Measurements from ENCODE around the gene PLXDC2. TPM values are rescaled to one million over a fixed set of nuclear protein-coding genes. Genes with fewer than 3 reads are reported as not detected.
A peak's percentile ranks its signal among the peaks of the same experiment; 100 is the strongest.

The PLXDC2 gene
- total RNA-seq, 1 experiment from 2014 or later, result 38.7 TPM

GRCh38 chr10:19944911-19945663 is 128.9 kb downstream of the PLXDC2 start:
- no peak overlapping the region for H3K4ac ChIP-seq (ENCODE audit: low read depth, low read length)
- H4K8ac ChIP-seq (replicated peaks; ENCODE audit: insufficient read length, low read depth, low read length), result no peak overlapping the region
- H2AFZ ChIP-seq (ENCODE audit: low read length), result no peak overlapping the region
- no peaks in the 10 kb centered on the region for H3K79me1 ChIP-seq (ENCODE audit: insufficient read depth, low read depth, low read length, poor library complexity, severe bottlenecking)
- Mint-ChIP-seq H3K4me3 (no peak overlapping the region), H3K36me3 (ENCODE audit: insufficient read depth in 1 of 3, low read depth in 3 of 3) (peaks cover 20 to 23% (median 22%) of the 10 kb centered on the region in 3 experiments), H3K27ac (no peak overlapping the region; a peak in 1 of 7 replicates), H3K27me3 (ENCODE audit: low read depth) (no peaks in the 10 kb centered on the region), H3K9me3 (peaks cover 5 to 17% of the 10 kb centered on the region in 2 experiments; a peak in 3 of 5 replicates), H3K4me1 (peaks cover 19 to 23% of the 10 kb centered on the region in 2 experiments)
- peak overlapping the region; percentile 49 for H3K23ac ChIP-seq (ENCODE audit: insufficient read length, low read depth, low read length)
- H3K27me3 ChIP-seq (ENCODE audit: insufficient read depth, low read length), result no peaks in the 10 kb centered on the region
- H3K9ac ChIP-seq (ENCODE audit: extremely low read depth, insufficient read length, low read length), result no peak overlapping the region
- no peak overlapping the region for H3K56ac ChIP-seq (ENCODE audit: insufficient read length, low read depth, low read length)
- TF ChIP-seq, protein P1, sequence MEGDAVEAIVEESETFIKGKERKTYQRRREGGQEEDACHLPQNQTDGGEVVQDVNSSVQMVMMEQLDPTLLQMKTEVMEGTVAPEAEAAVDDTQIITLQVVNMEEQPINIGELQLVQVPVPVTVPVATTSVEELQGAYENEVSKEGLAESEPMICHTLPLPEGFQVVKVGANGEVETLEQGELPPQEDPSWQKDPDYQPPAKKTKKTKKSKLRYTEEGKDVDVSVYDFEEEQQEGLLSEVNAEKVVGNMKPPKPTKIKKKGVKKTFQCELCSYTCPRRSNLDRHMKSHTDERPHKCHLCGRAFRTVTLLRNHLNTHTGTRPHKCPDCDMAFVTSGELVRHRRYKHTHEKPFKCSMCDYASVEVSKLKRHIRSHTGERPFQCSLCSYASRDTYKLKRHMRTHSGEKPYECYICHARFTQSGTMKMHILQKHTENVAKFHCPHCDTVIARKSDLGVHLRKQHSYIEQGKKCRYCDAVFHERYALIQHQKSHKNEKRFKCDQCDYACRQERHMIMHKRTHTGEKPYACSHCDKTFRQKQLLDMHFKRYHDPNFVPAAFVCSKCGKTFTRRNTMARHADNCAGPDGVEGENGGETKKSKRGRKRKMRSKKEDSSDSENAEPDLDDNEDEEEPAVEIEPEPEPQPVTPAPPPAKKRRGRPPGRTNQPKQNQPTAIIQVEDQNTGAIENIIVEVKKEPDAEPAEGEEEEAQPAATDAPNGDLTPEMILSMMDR (conservative IDR thresholded peaks at IDR 0.05), result no peak
- no peak overlapping the region for H3K14ac ChIP-seq (ENCODE audit: insufficient read depth, low read length)
- no peak overlapping the region for H2AK5ac ChIP-seq (ENCODE audit: insufficient read length, low read length)
- H3K4me1 ChIP-seq (ENCODE audit: insufficient read depth, low read length), result peaks cover 4% of the 10 kb centered on the region; the same call in 1 of the 2 replicates
- H2BK120ac ChIP-seq (ENCODE audit: low read depth, low read length, poor library complexity, severe bottlenecking), result no peak overlapping the region
- H3T11ph ChIP-seq (ENCODE audit: low read length), result no peak overlapping the region
- H3K23me2 ChIP-seq (ENCODE audit: insufficient read length, low read depth, low read length, poor library complexity, severe bottlenecking), result no peaks in the 10 kb centered on the region
- H2BK15ac ChIP-seq (ENCODE audit: low read depth, low read length), result no peak overlapping the region
- H3K18ac ChIP-seq (ENCODE audit: insufficient read length, low read depth, low read length), result no peak overlapping the region
- DNase-seq, result no peak
- no peaks in the 10 kb centered on the region for H3K9me3 ChIP-seq (ENCODE audit: control insufficient read depth, low read depth, low read length)
- no peak overlapping the region for H2BK12ac ChIP-seq (ENCODE audit: insufficient read length, low read depth, low read length)
- H3K27ac ChIP-seq (ENCODE audit: insufficient read length, low read depth, low read length), result no peak overlapping the region
- peaks cover 3% of the 10 kb centered on the region; the same call in 1 of the 2 replicates for H3K79me2 ChIP-seq (ENCODE audit: insufficient read depth, low read length)
- H4K91ac ChIP-seq (ENCODE audit: insufficient read length, low read depth, low read length), result no peak overlapping the region
- H4K20me1 ChIP-seq (ENCODE audit: control insufficient read depth, insufficient read depth, insufficient read length), result no peaks in the 10 kb centered on the region
- WGBS (ENCODE audit: extremely low coverage, insufficient read length, low lambda C conversion rate), result no CpG with 5 or more reads among the region's 6 CpGs
- H3K4me2 ChIP-seq (ENCODE audit: insufficient read depth, insufficient read length, low read length), result no peak overlapping the region
- no peak overlapping the region for H2BK20ac ChIP-seq (ENCODE audit: low read depth, low read length, poor library complexity, severe bottlenecking)
- no peak overlapping the region for H2BK5ac ChIP-seq (ENCODE audit: insufficient read length, low read length)
- no peak overlapping the region for H4K5ac ChIP-seq (ENCODE audit: insufficient read length, low read depth, low read length)

Data from H9 (cell line).